Heart left ventricle (tissue), 13 donors: ENCODE results near the gene R3HDM2.

Experiments
- CTCF ChIP-seq, 12 donors: fragments of 200-600 bp; sonication (generic) in 4 of 12; IDR thresholded peaks; one replicate each; pipeline versions ENCODE4 v1.5.0 to v1.8.0; 2018 to 2022; ENCODE audit warnings: antibody characterized with exemption in 12 of 12, mild to moderate bottlenecking in 5 of 12
- POLR2A ChIP-seq, 2 donors: fragments of 450-650 bp; IDR thresholded peaks; one replicate each; pipeline ENCODE4 v1.6.1; 2017; ENCODE audit warnings: antibody characterized with exemption in 2 of 2, mild to moderate bottlenecking in 2 of 2, moderate library complexity in 2 of 2
- donor health status: ischemic (EF 13 %, LVEDD 7.1; RV severe dilation, severe dysfunction).
- donor health status: DM: no; HTN: yes; CAD: no.
- donor health status: DM: no; HTN: no; CAD: no.
- donor health status: ischemic (EF 25% LVEDD 6.9; RV normal size, moderate dysfunction).
- donor health status: ischemic (EF 25% LVEDD 5.7; RV mildly dilated, moderate dysfunction).
- donor health status: ischemic (EF 35%, LVEDD 5.7; RV mildly dilated, moderate dysfunction).
- donor health status: nonischemic (EF 11% LVEDD 7.7; RV severe dilation, severe dysfunction).
- donor health status: DM: yes; HTN: yes; CAD: no.
- donor health status: PGD.
- donor health status: ischemic (EF 29% LVEDD 5.4; RV normal size, mild dysfunction).
- donor health status: nonischemic (EF 23%, LVEDD 6.1; RV moderate dilation, normal function).

GRCh38 chr12:57380300-57380699 lies 50.5 kb downstream of the R3HDM2 start:
- TF ChIP-seq CTCF (IDR thresholded peaks at IDR 0.05) (no peak), POLR2A (IDR thresholded peaks at IDR 0.05) (no peak)
